HG03159 (cell line): ENCODE results near the gene FAM170B.

Experiments
- ATAC-seq: cut with Tn5 transposase; IDR thresholded peaks from one replicate; pipeline ENCODE4 v1.9.1; 2021; ENCODE audit warnings: mild to moderate bottlenecking, moderate library complexity; ENCODE audit not compliant: unreplicated experiment

FAM170B gene

GRCh38 chr10:49107111-49107886, 26.5 kb downstream of the FAM170B start:
- ATAC-seq = no peak

GRCh38 chr10:49106451-49106850, 27.4 kb downstream of the FAM170B start:
- ATAC-seq = no peak

- ATAC-seq = no peak
These were observed 28.7 kb downstream of the FAM170B start for GRCh38 chr10:49105076-49105475.

- ATAC-seq = no peak
These were observed 29.5 kb downstream of the FAM170B start for GRCh38 chr10:49104323-49104722.

GRCh38 chr10:49103761-49104160, 30.1 kb downstream of the FAM170B start:
- ATAC-seq = no peak

- no peak for ATAC-seq
These were observed 34.8 kb downstream of the FAM170B start for GRCh38 chr10:49099046-49099445.

- ATAC-seq = no peak
These were observed 36.9 kb downstream of the FAM170B start for GRCh38 chr10:49096890-49097445.

- ATAC-seq = no peak
These were observed 39.2 kb downstream of the FAM170B start for GRCh38 chr10:49094646-49095045.

- ATAC-seq = no peak
These were observed 39.9 kb downstream of the FAM170B start for GRCh38 chr10:49093922-49094321.

- ATAC-seq = no peak
These were observed 41.3 kb downstream of the FAM170B start for GRCh38 chr10:49092477-49092876.

- no peak for ATAC-seq
These were observed 42.2 kb downstream of the FAM170B start for GRCh38 chr10:49091450-49092210.

GRCh38 chr10:49090696-49091380, 43.0 kb downstream of the FAM170B start:
- ATAC-seq = no peak

GRCh38 chr10:49090189-49090575, 43.6 kb downstream of the FAM170B start:
- no peak for ATAC-seq

GRCh38 chr10:49089557-49090188, 44.1 kb downstream of the FAM170B start:
- ATAC-seq = no peak

GRCh38 chr10:49089152-49089551, 44.7 kb downstream of the FAM170B start:
- no peak for ATAC-seq

- no peak for ATAC-seq
These were observed 46.9 kb downstream of the FAM170B start for GRCh38 chr10:49086889-49087288.

- ATAC-seq = no peak
These were observed 50.6 kb downstream of the FAM170B start for GRCh38 chr10:49083261-49083660.

GRCh38 chr10:49082766-49083165, 51.1 kb downstream of the FAM170B start:
- no peak for ATAC-seq

GRCh38 chr10:49081547-49082275, 52.1 kb downstream of the FAM170B start:
- ATAC-seq = no peak
